Progenitor cell of endocrine pancreas (in vitro differentiated cells): ENCODE measurements around the gene HRK. TPM values are rescaled to one million over a fixed set of nuclear protein-coding genes. Genes with fewer than 3 reads are reported as not detected.

Source experiments
- DNase-seq: peaks from one replicate; pipeline ENCODE4 v3.0.0; 2021; ENCODE audit warnings: low spot score; ENCODE audit not compliant: unreplicated experiment
- H3K27ac Mint-ChIP-seq: 2 replicates; pipeline ENCODE4 v1.8.0; 2021; ENCODE audit warnings: mild to moderate bottlenecking, moderate library complexity, mixed read lengths
- H3K27me3 Mint-ChIP-seq: 2 replicates; pipeline ENCODE4 v1.8.0; 2021; ENCODE audit warnings: mixed read lengths
- H3K36me3 Mint-ChIP-seq: 2 replicates; pipeline ENCODE4 v1.8.0; 2022; ENCODE audit warnings: mixed read lengths; ENCODE audit not compliant: insufficient read depth
- H3K4me1 Mint-ChIP-seq: 2 replicates; pipeline ENCODE4 v1.8.0; 2021; ENCODE audit warnings: low read depth, mixed read lengths
- H3K4me3 Mint-ChIP-seq: 2 replicates; pipeline ENCODE4 v1.8.0; 2021; ENCODE audit warnings: low read depth, mild to moderate bottlenecking, moderate library complexity, mixed read lengths
- H3K9me3 Mint-ChIP-seq: 2 replicates; pipeline ENCODE4 v1.8.0; 2021; ENCODE audit warnings: low read depth, mixed read lengths
- long read RNA-seq: library from polyadenylated mRNA; unstranded; transcript quantifications from one replicate; pipeline ENCODE4 v2.0.0, GENCODE V29; 2020
- total RNA-seq: library from RNA; stranded (reverse); gene quantifications from 2 replicates; pipeline ENCODE4 v1.2.1, GENCODE V29; 2021
- TF ChIP-seq, protein P1 (sequence below): fragments of 200-600 bp; sonication (generic); IDR thresholded peaks from one replicate; pipeline ENCODE4 v1.5.0; 2021; ENCODE audit warnings: antibody characterized with exemption, mild to moderate bottlenecking; ENCODE audit not compliant: unreplicated experiment

HRK gene
- total RNA-seq = 5.5 and 6.9 TPM in 2 replicates
- long read RNA-seq, full-length matches to known transcripts = 3 of 7 reads
- long read RNA-seq, partial matches to known transcripts = 0 of 7 reads
- long read RNA-seq, other reads (novel, unspliced or antisense) = 4 of 7 reads

DNA sequence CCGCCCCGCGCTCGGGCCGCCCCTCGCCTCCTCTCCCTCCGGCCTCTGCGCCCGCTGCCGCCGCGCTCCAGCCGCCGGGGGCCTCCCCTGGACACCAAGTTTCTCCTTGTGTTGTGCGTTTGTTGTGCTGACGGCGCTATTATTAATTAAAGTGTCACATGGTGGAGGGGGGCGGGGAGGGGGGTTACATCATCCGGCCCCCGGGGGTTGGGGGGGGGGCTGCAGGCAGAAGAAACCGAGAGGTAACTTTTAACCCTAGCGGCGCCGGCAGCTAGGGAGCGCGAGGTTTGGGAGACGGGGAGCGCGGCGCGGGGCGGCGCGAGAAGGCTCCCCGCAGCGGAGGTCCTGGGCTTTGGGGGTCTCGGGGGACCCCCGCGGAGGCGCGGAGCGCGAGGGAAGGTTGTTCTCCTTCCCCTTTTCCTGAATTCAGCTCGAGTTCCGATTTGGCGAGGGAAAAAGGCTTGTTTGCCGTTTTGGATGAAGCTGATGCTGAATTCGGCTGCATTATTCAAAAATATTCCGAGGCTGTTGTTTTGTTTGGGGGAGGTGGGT lies at the start of gene HRK:
Gene HRK (minus strand): TSS at position 117 of the 552 bp plus-strand sequence. CDS start 134 bp downstream, outside the sequence.
- no peaks in the 10 kb centered on the region for H3K9me3 Mint-ChIP-seq
- DNase-seq = peak; percentile 54
- H3K27me3 Mint-ChIP-seq = peaks cover 63% of the 10 kb centered on the region
- no peaks in the 10 kb centered on the region for H3K36me3 Mint-ChIP-seq
- TF ChIP-seq, protein P1, sequence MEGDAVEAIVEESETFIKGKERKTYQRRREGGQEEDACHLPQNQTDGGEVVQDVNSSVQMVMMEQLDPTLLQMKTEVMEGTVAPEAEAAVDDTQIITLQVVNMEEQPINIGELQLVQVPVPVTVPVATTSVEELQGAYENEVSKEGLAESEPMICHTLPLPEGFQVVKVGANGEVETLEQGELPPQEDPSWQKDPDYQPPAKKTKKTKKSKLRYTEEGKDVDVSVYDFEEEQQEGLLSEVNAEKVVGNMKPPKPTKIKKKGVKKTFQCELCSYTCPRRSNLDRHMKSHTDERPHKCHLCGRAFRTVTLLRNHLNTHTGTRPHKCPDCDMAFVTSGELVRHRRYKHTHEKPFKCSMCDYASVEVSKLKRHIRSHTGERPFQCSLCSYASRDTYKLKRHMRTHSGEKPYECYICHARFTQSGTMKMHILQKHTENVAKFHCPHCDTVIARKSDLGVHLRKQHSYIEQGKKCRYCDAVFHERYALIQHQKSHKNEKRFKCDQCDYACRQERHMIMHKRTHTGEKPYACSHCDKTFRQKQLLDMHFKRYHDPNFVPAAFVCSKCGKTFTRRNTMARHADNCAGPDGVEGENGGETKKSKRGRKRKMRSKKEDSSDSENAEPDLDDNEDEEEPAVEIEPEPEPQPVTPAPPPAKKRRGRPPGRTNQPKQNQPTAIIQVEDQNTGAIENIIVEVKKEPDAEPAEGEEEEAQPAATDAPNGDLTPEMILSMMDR = no peak
- peak within 1 kb of the TSS; percentile 86 for H3K4me3 Mint-ChIP-seq
- H3K4me1 Mint-ChIP-seq = peaks cover 26% of the 10 kb centered on the region
- H3K27ac Mint-ChIP-seq = peak within 1 kb of the TSS; percentile 93

DNA sequence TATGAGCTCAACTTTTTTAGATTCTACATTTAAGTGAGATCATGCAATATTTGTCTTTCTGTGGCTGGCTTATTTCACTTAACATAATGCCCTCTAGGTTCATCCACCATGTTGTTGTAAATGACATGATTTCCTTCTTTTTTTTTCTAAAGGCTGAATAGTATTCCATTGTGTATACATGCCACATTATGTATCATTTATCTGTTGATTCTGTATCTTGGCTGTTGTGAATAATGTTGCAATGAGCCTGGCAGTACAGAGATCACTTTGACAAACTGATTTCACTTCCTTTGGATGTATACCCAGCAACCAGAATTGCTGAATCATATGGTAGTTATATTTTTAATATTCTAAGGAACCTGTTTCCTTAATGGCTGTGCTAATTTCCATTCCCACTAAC lies 48.6 kb upstream of the HRK start:
- H3K9me3 Mint-ChIP-seq = no peaks in the 10 kb centered on the region
- H3K27ac Mint-ChIP-seq = no peak overlapping the region
- no peak overlapping the region for H3K4me3 Mint-ChIP-seq
- H3K36me3 Mint-ChIP-seq = peaks cover 28% of the 10 kb centered on the region
- TF ChIP-seq, protein P1 = no peak
- no peaks in the 10 kb centered on the region for H3K27me3 Mint-ChIP-seq
- peaks cover 13% of the 10 kb centered on the region for H3K4me1 Mint-ChIP-seq
- DNase-seq = no peak

DNA sequence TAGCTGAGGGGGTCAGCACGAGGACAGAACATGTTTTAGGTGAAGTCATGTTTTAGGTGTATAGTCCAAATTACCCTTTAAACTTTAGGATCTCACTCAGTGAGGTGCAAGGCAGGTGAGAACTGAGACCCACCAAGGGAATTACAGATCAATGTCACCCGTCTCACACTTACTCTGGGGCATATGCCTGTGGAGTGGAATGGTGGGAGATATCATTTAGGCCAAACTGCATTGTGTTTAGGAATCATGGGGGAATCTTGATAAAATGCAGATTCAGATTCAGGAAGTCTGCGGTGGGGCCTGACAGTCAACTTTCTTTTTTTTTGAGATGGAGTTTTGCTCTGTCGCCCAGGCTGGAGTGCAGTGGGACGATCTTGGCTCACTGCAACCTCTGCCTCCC lies 47.3 kb upstream of the HRK start:
- Mint-ChIP-seq H3K4me3 (no peak overlapping the region), H3K27me3 (no peaks in the 10 kb centered on the region), H3K4me1 (peaks cover 19% of the 10 kb centered on the region), H3K9me3 (no peaks in the 10 kb centered on the region), H3K36me3 (peaks cover 26% of the 10 kb centered on the region), H3K27ac (no peak overlapping the region)
- no peak for DNase-seq
- TF ChIP-seq, protein P1 = no peak

DNA sequence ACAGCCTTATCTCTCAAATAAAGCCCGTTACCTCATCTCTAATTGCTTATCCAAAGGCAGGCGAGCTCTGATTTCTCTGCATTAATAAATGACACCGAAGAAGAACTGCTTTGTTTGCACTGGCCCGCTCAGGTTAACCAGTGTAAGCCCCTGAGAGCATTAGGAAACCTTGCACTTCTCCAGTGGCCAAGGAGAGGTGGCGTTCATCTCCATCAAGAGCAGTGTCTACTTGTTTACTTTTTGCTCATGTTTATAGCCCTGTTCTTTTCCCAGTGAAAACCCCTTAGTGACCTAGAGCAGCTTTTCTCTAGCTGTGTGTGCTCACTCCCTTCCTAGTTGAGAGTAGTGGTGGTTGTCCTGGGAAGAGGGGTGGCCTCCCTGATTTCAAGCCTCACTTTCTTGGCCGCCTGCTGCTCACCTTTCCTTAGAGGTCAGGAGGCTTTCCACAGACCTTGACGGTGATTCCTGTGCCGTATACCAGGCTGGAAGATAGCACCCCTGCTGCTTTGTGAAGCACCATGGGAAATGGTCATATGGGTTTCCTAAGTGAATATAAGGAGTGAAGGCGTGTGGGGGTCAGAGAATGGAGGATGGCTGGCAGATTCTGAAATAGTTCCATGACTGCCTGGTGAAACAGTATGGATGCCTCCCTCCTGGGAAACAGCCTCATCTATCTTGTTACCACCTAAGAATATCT lies 46.2 kb upstream of the HRK start:
- Mint-ChIP-seq H3K4me3 (no peak overlapping the region), H3K9me3 (no peaks in the 10 kb centered on the region), H3K4me1 (peaks cover 19% of the 10 kb centered on the region), H3K36me3 (peaks cover 27% of the 10 kb centered on the region), H3K27me3 (no peaks in the 10 kb centered on the region), H3K27ac (peak overlapping the region; percentile 76)
- no peak for DNase-seq
- TF ChIP-seq, protein P1 = no peak

DNA sequence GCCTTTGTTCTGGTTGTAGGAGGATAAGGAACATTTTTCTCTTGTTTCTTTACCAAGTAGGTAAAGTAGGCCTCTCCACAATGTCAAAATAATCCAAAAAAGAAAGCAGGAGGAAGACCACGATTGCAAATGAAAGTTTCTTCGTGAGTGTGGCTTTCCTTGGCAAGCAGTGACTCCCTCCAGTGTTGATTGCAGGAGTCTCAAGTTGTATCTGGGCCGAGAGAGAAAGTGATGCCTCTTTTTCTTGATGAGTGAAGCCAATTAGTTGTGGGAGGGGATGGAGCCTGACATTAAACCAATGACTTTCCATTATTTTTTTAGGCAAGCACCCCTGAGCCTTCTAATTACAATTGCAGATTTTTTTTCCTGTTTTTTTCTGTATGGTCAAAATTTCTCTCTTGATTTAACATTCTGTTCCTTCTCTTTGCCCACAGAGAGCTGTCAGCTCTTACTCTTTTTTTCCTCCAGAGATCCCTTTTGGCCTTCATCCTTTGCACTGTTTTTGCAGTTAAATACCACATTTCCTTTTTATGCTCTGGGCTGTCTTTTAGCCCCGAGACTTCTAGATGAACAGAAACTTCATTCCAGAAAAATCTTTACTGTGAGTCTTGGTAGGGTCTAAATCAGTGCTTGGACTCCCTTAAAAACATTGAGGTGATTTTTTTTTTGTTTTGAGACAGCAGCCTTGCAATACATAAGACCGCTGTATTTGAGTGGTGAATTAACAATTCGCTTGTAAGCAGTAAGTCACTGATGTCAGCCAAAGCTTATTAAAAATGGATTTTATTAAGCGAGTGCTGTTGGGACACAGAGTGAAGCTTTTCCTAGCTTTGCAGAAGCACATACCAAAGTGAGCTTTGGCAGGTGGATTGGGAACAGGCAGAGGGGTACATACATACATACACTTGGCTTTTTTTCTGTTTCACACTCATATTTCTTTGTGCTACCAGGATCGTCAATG lies 45.3 kb upstream of the HRK start:
- H3K4me1 Mint-ChIP-seq = peaks cover 19% of the 10 kb centered on the region
- H3K9me3 Mint-ChIP-seq = no peaks in the 10 kb centered on the region
- no peaks in the 10 kb centered on the region for H3K27me3 Mint-ChIP-seq
- TF ChIP-seq, protein P1 = no peak
- H3K27ac Mint-ChIP-seq = peak overlapping the region; percentile 76
- no peak for DNase-seq
- H3K4me3 Mint-ChIP-seq = no peak overlapping the region
- H3K36me3 Mint-ChIP-seq = peaks cover 27% of the 10 kb centered on the region
